ENCODE data around the gene MYO1E. TPM values are rescaled to one million over a fixed set of nuclear protein-coding genes. Genes with fewer than 3 reads are reported as not detected.

MYO1E gene
- total and polyA plus RNA-seq, 4 donors: 6.7 to 70.9 (median 21.6) TPM

- Histone ChIP-seq H3K9ac (ENCODE audit: low read depth in 1 of 2, low read length in 2 of 2) (no peak overlapping the region), H3K4me3 (ENCODE audit: low read depth in 1 of 3, low read length in 3 of 3) (no peak overlapping the region), H3K36me3 (ENCODE audit: control insufficient read depth in 4 of 4, insufficient read depth in 3 of 4, low read depth in 1 of 4, low read length in 3 of 4) (no peaks in the 10 kb centered on the region), H3K4me1 (ENCODE audit: control insufficient read depth in 4 of 4, insufficient read depth in 4 of 4, low read length in 3 of 4) (no peaks in the 10 kb centered on the region), H3K9me3 (ENCODE audit: control insufficient read depth in 4 of 4, low read length in 3 of 4) (no peaks in the 10 kb centered on the region), H3K27ac (ENCODE audit: low read depth in 1 of 2, low read length in 2 of 2) (no peak overlapping the region), H3K27me3 (ENCODE audit: control insufficient read depth in 4 of 4, insufficient read depth in 4 of 4, low read length in 3 of 4) (no peaks in the 10 kb centered on the region)
- no peak for TF ChIP-seq MAX (IDR thresholded peaks at IDR 0.05)
- TF ChIP-seq CTCF (IDR thresholded peaks at IDR 0.05; ENCODE audit: low read depth, low read length, missing input control): no peak
- no peak for TF ChIP-seq ATF3 (IDR thresholded peaks at IDR 0.05)
- TF ChIP-seq SP1 (IDR thresholded peaks at IDR 0.05): no peak
- no peak for TF ChIP-seq HNF4G (IDR thresholded peaks at IDR 0.05)
- TF ChIP-seq EGR1 (IDR thresholded peaks at IDR 0.05; ENCODE audit: low read depth in 2 of 2): no peak
- no peak for TF ChIP-seq HNF4A (conservative IDR thresholded peaks at IDR 0.05)
- TF ChIP-seq GABPA (IDR thresholded peaks at IDR 0.05 in 1 of 2, conservative IDR thresholded peaks at IDR 0.05 in 1 of 2): no peak
- no peak for TF ChIP-seq FOXA1 (IDR thresholded peaks at IDR 0.05)
- TF ChIP-seq ZBTB33 (IDR thresholded peaks at IDR 0.05): no peak
- TF ChIP-seq YY1 (IDR thresholded peaks at IDR 0.05): no peak
- no peak for TF ChIP-seq NR2F2 (IDR thresholded peaks at IDR 0.05)
- no peak for TF ChIP-seq REST (IDR thresholded peaks at IDR 0.05)
- TF ChIP-seq RXRA (IDR thresholded peaks at IDR 0.05): no peak
- TF ChIP-seq FOXA2 (IDR thresholded peaks at IDR 0.05): no peak
- 89% methylated on average over 9 of the region's 9 CpGs for WGBS
- DNase-seq (ENCODE audit: low spot score): no peak
Observed at GRCh38 chr15:59394166-59394661, 21.5 kb upstream of the MYO1E start.

GRCh38 chr15:59392299-59392698 is 19.6 kb upstream of the MYO1E start:
- no peak overlapping the region for H3K4me3 ChIP-seq (ENCODE audit: low read depth in 1 of 3, low read length in 3 of 3)
- H3K9ac ChIP-seq (ENCODE audit: low read depth in 1 of 2, low read length in 2 of 2): no peak overlapping the region
- H3K27me3 ChIP-seq (ENCODE audit: control insufficient read depth in 4 of 4, insufficient read depth in 4 of 4, low read length in 3 of 4): no peaks in the 10 kb centered on the region
- H3K4me1 ChIP-seq (ENCODE audit: control insufficient read depth in 4 of 4, insufficient read depth in 4 of 4, low read length in 3 of 4): no peaks in the 10 kb centered on the region
- H3K36me3 ChIP-seq (ENCODE audit: control insufficient read depth in 4 of 4, insufficient read depth in 3 of 4, low read depth in 1 of 4, low read length in 3 of 4): no peaks in the 10 kb centered on the region
- no peak for DNase-seq (ENCODE audit: low spot score)
- no peak overlapping the region for H3K27ac ChIP-seq (ENCODE audit: low read depth in 1 of 2, low read length in 2 of 2)
- WGBS: 83% methylated on average over 5 of the region's 5 CpGs
- no peaks in the 10 kb centered on the region for H3K9me3 ChIP-seq (ENCODE audit: control insufficient read depth in 4 of 4, low read length in 3 of 4)
- TF ChIP-seq HNF4G (IDR thresholded peaks at IDR 0.05): no peak
- no peak for TF ChIP-seq RAD21 (IDR thresholded peaks at IDR 0.05)
- TF ChIP-seq SP1 (IDR thresholded peaks at IDR 0.05): no peak
- TF ChIP-seq ZBTB33 (IDR thresholded peaks at IDR 0.05): no peak
- TF ChIP-seq MAX (IDR thresholded peaks at IDR 0.05): no peak
- no peak for TF ChIP-seq ATF3 (IDR thresholded peaks at IDR 0.05)
- TF ChIP-seq RXRA (IDR thresholded peaks at IDR 0.05): no peak
- TF ChIP-seq GABPA (IDR thresholded peaks at IDR 0.05 in 1 of 2, conservative IDR thresholded peaks at IDR 0.05 in 1 of 2): no peak
- TF ChIP-seq REST (IDR thresholded peaks at IDR 0.05): no peak
- no peak for TF ChIP-seq JUND (IDR thresholded peaks at IDR 0.05)

All from liver (tissue), 9 donors.